Mesenchymal stem cell (in vitro differentiated cells and primary cell): ENCODE measurements around the gene CLN3.

ENCODE experiments used
- DNase-seq: peaks from one replicate; pipeline ENCODE4 v3.0.0-alpha.2; 2013
- H2AFZ ChIP-seq: one replicate; pipeline ENCODE4 v1.6.1; 2013; ENCODE audit warnings: low read depth, mild to moderate bottlenecking, control low read depth, inconsistent platforms, low read length, moderate library complexity
- H2AK5ac ChIP-seq: 2 replicates; pipeline ENCODE4 v1.6.1; 2013; ENCODE audit warnings: low read length, moderate library complexity, mild to moderate bottlenecking, inconsistent platforms; ENCODE audit not compliant: severe bottlenecking
- H2BK120ac ChIP-seq: one replicate; pipeline ENCODE4 v1.6.1; 2013; ENCODE audit warnings: low read depth, mild to moderate bottlenecking, inconsistent platforms, low read length, moderate library complexity
- H2BK12ac ChIP-seq, 2 experiments: one replicate each; pipeline ENCODE4 v1.6.1; 2013; ENCODE audit warnings: inconsistent platforms in 2 of 2, low read length in 2 of 2, mild to moderate bottlenecking in 2 of 2, moderate library complexity in 2 of 2, control low read depth in 1 of 2
- H2BK15ac ChIP-seq: one replicate; pipeline ENCODE4 v1.6.1; 2013; ENCODE audit warnings: mild to moderate bottlenecking, low read depth, inconsistent platforms; ENCODE audit not compliant: poor library complexity, severe bottlenecking
- H2BK5ac ChIP-seq: 2 replicates; pipeline ENCODE4 v1.6.1; 2013; ENCODE audit warnings: low read depth, mild to moderate bottlenecking, low read length, control low read depth, inconsistent platforms; ENCODE audit not compliant: poor library complexity, severe bottlenecking
- H3K14ac ChIP-seq, 2 experiments: one replicate each; pipeline ENCODE4 v1.6.1; 2013; ENCODE audit warnings: inconsistent platforms in 2 of 2, low read length in 2 of 2, control low read depth in 1 of 2, mild to moderate bottlenecking in 1 of 2, moderate library complexity in 1 of 2
- H3K18ac ChIP-seq, 2 experiments: one replicate each; pipeline ENCODE4 v1.6.1; 2013; ENCODE audit warnings: inconsistent platforms in 2 of 2, low read length in 2 of 2, control low read depth in 1 of 2, low read depth in 1 of 2, mild to moderate bottlenecking in 1 of 2
- H3K23ac ChIP-seq, 2 experiments: one replicate each; pipeline ENCODE4 v1.6.1; 2013; ENCODE audit warnings: inconsistent platforms in 2 of 2, low read length in 2 of 2, mild to moderate bottlenecking in 2 of 2, moderate library complexity in 2 of 2, control low read depth in 1 of 2
- H3K27ac ChIP-seq: 2 replicates; pipeline ENCODE4 v1.5.1; 2013; ENCODE audit warnings: mild to moderate bottlenecking, moderate library complexity, low read length, control low read depth, inconsistent platforms; ENCODE audit not compliant: poor library complexity, severe bottlenecking
- H3K27me3 ChIP-seq, 2 experiments: 2 replicates each; pipeline versions ENCODE4 v1.6.1 to v1.7.0; 2013; ENCODE audit warnings: low read length in 2 of 2, mild to moderate bottlenecking in 2 of 2, moderate library complexity in 2 of 2, control low read depth in 1 of 2, inconsistent platforms in 1 of 2; ENCODE audit not compliant: control insufficient read depth in 1 of 2, insufficient read depth in 1 of 2
- H3K36me3 ChIP-seq, 2 experiments: 2 replicates each; pipeline versions ENCODE4 v1.6.1 to v1.7.0; 2013; ENCODE audit warnings: low read length in 2 of 2, control low read depth in 1 of 2, inconsistent platforms in 1 of 2, low read depth in 1 of 2, mild to moderate bottlenecking in 1 of 2; ENCODE audit not compliant: insufficient read depth in 2 of 2, control insufficient read depth in 1 of 2
- H3K4ac ChIP-seq, 2 experiments: one replicate each; pipeline ENCODE4 v1.6.1; 2013; ENCODE audit warnings: inconsistent platforms in 2 of 2, low read length in 2 of 2, mild to moderate bottlenecking in 2 of 2, moderate library complexity in 2 of 2, control low read depth in 1 of 2, low read depth in 1 of 2
- H3K4me1 ChIP-seq: 2 replicates; pipeline ENCODE4 v1.6.1; 2013; ENCODE audit warnings: low read depth, low read length, control low read depth; ENCODE audit not compliant: control insufficient read depth, insufficient read depth
- H3K4me2 ChIP-seq: 2 replicates; pipeline ENCODE4 v1.6.1; 2013; ENCODE audit warnings: low read length, mild to moderate bottlenecking, inconsistent platforms; ENCODE audit not compliant: poor library complexity, severe bottlenecking
- H3K4me3 ChIP-seq, 2 experiments: 2 replicates each; pipeline versions ENCODE4 v1.5.1 to v1.7.0; 2013; ENCODE audit warnings: low read length in 2 of 2, mild to moderate bottlenecking in 2 of 2, control low read depth in 1 of 2, low read depth in 1 of 2; ENCODE audit not compliant: insufficient read depth in 1 of 2
- H3K79me1 ChIP-seq: replicated peaks from 2 replicates; pipeline ENCODE4 v1.6.1; 2013; ENCODE audit warnings: mild to moderate bottlenecking, control low read depth, low read length, inconsistent platforms; ENCODE audit not compliant: poor library complexity, severe bottlenecking
- H3K9ac ChIP-seq: 2 replicates; pipeline ENCODE4 v1.7.0; 2013; ENCODE audit warnings: mild to moderate bottlenecking, low read length, moderate library complexity
- H3K9me3 ChIP-seq: 2 replicates; pipeline ENCODE4 v1.7.0; 2013; ENCODE audit warnings: mild to moderate bottlenecking, low read length; ENCODE audit not compliant: control insufficient read depth
- H4K8ac ChIP-seq: one replicate; pipeline ENCODE4 v1.6.1; 2013; ENCODE audit warnings: inconsistent platforms, mild to moderate bottlenecking, low read length, moderate library complexity
- H4K91ac ChIP-seq: one replicate; pipeline ENCODE4 v1.6.1; 2013; ENCODE audit warnings: mild to moderate bottlenecking, low read length, inconsistent platforms
- WGBS: methylation state at CpG from one replicate; pipeline ENCODE4 v1.1.7; 2013; ENCODE audit warnings: mixed read lengths; 5-methylcytosine and 5-hydroxymethylcytosine counted together

Gene CLN3

GRCh38 chr16:28498666-28499381 lies 7.0 kb upstream of the CLN3 start:
- Histone ChIP-seq H4K8ac (no peak overlapping the region), H3K9ac (no peak overlapping the region)

GRCh38 chr16:28497861-28498599 lies 6.2 kb upstream of the CLN3 start:
- H3K9me3 ChIP-seq = no peaks in the 10 kb centered on the region
- H3K27me3 ChIP-seq = peaks cover 9 to 40% of the 10 kb centered on the region in 2 experiments
- 85% methylated on average over 33 of the region's 33 CpGs for WGBS
- no peak overlapping the region for H3K4ac ChIP-seq
- no peak overlapping the region for H3K4me3 ChIP-seq
- no peak overlapping the region for H4K8ac ChIP-seq
- H2BK5ac ChIP-seq = no peak overlapping the region
- DNase-seq = no peak
- no peaks in the 10 kb centered on the region for H3K36me3 ChIP-seq
- H3K14ac ChIP-seq = no peak overlapping the region
- no peak overlapping the region for H3K27ac ChIP-seq
- H2AK5ac ChIP-seq = no peak overlapping the region
- H3K23ac ChIP-seq = no peak overlapping the region
- H2BK120ac ChIP-seq = no peak overlapping the region
- no peak overlapping the region for H2AFZ ChIP-seq
- peaks cover 4% of the 10 kb centered on the region for H3K4me1 ChIP-seq
- H3K18ac ChIP-seq = no peak overlapping the region
- H2BK15ac ChIP-seq = no peak overlapping the region
- H4K91ac ChIP-seq = no peak overlapping the region
- H3K79me1 ChIP-seq = no peaks in the 10 kb centered on the region
- no peak overlapping the region for H3K4me2 ChIP-seq
- H3K9ac ChIP-seq = no peak overlapping the region
- no peak overlapping the region for H2BK12ac ChIP-seq

More at GRCh38 chr16:28498666-28499381, 7.0 kb upstream of the CLN3 start:
- no peak overlapping the region for H3K27ac ChIP-seq
- H2AK5ac ChIP-seq = no peak overlapping the region
- no peak overlapping the region for H3K4me2 ChIP-seq
- DNase-seq = no peak
- H3K79me1 ChIP-seq = no peaks in the 10 kb centered on the region
- H3K4ac ChIP-seq = no peak overlapping the region
- H3K14ac ChIP-seq = no peak overlapping the region
- H2BK5ac ChIP-seq = no peak overlapping the region
- no peaks in the 10 kb centered on the region for H3K9me3 ChIP-seq
- H3K27me3 ChIP-seq = peaks cover 13 to 46% of the 10 kb centered on the region in 2 experiments
- no peak overlapping the region for H3K18ac ChIP-seq
- no peak overlapping the region for H2BK120ac ChIP-seq
- H3K4me1 ChIP-seq = peaks cover 8% of the 10 kb centered on the region
- H2AFZ ChIP-seq = no peak overlapping the region
- peak overlapping the region; percentile 31 for H2BK15ac ChIP-seq
- H2BK12ac ChIP-seq = no peak overlapping the region
- H4K91ac ChIP-seq = no peak overlapping the region
- no peak overlapping the region for H3K23ac ChIP-seq
- no peaks in the 10 kb centered on the region for H3K36me3 ChIP-seq
- WGBS = 80% methylated on average over 12 of the region's 15 CpGs
- H3K4me3 ChIP-seq = no peak overlapping the region

- H3K27me3 ChIP-seq = peaks cover 6 to 37% of the 10 kb centered on the region in 2 experiments
- no peak overlapping the region for H3K4me3 ChIP-seq
- peaks cover 4% of the 10 kb centered on the region for H3K4me1 ChIP-seq
- 86% methylated on average over 9 of the region's 9 CpGs for WGBS
- no peaks in the 10 kb centered on the region for H3K36me3 ChIP-seq
- H3K27ac ChIP-seq = no peak overlapping the region
- no peak overlapping the region for H3K4ac ChIP-seq
- no peak overlapping the region for H2AK5ac ChIP-seq
- no peak overlapping the region for H2BK5ac ChIP-seq
- no peaks in the 10 kb centered on the region for H3K9me3 ChIP-seq
- H3K23ac ChIP-seq = no peak overlapping the region
- H3K79me1 ChIP-seq = no peaks in the 10 kb centered on the region
- no peak overlapping the region for H3K18ac ChIP-seq
- no peak overlapping the region for H3K9ac ChIP-seq
- no peak overlapping the region for H2BK12ac ChIP-seq
- H2AFZ ChIP-seq = no peak overlapping the region
- no peak overlapping the region for H4K8ac ChIP-seq
- no peak overlapping the region for H3K4me2 ChIP-seq
- no peak for DNase-seq
- no peak overlapping the region for H2BK120ac ChIP-seq
- H3K14ac ChIP-seq = no peak overlapping the region
- H4K91ac ChIP-seq = no peak overlapping the region
- no peak overlapping the region for H2BK15ac ChIP-seq
These were observed 5.5 kb upstream of the CLN3 start for GRCh38 chr16:28497386-28497785.

- 83% methylated on average over 19 of the region's 19 CpGs for WGBS
- H3K36me3 ChIP-seq = no peaks in the 10 kb centered on the region
- no peak overlapping the region for H3K4me3 ChIP-seq
- no peak overlapping the region for H2BK12ac ChIP-seq
- H3K9ac ChIP-seq = no peak overlapping the region
- no peak overlapping the region for H3K4me2 ChIP-seq
- H2BK15ac ChIP-seq = no peak overlapping the region
- H3K79me1 ChIP-seq = no peaks in the 10 kb centered on the region
- no peak overlapping the region for H3K14ac ChIP-seq
- H3K18ac ChIP-seq = no peak overlapping the region
- H3K27me3 ChIP-seq = peaks cover under 1 to 32% of the 10 kb centered on the region in 2 experiments
- H2AK5ac ChIP-seq = no peak overlapping the region
- no peak overlapping the region for H4K8ac ChIP-seq
- DNase-seq = no peak
- H2AFZ ChIP-seq = no peak overlapping the region
- H3K4me1 ChIP-seq = peaks cover 4% of the 10 kb centered on the region
- no peak overlapping the region for H3K23ac ChIP-seq
- no peak overlapping the region for H3K4ac ChIP-seq
- no peak overlapping the region for H2BK120ac ChIP-seq
- no peak overlapping the region for H2BK5ac ChIP-seq
- no peak overlapping the region for H4K91ac ChIP-seq
- no peaks in the 10 kb centered on the region for H3K9me3 ChIP-seq
- no peak overlapping the region for H3K27ac ChIP-seq
These were observed 5.0 kb upstream of the CLN3 start for GRCh38 chr16:28496844-28497243.
